Keratinocyte (primary cell): Measurements from ENCODE around the gene SNX3. TPM values are rescaled to one million over a fixed set of nuclear protein-coding genes. Genes with fewer than 3 reads are reported as not detected.

Source experiments
- DNase-seq: peaks from one replicate; pipeline ENCODE4 v3.0.0-alpha.2; 2011; ENCODE audit warnings: low read depth, missing footprints, low spot score
- FAIRE-seq: peaks from 2 replicates; lab custom pipeline; 2011; peaks lifted over from hg19 to GRCh38; lab: Jason Lieb, UNC
- H2AFZ ChIP-seq: 2 replicates; pipeline ENCODE4 v1.6.0; 2012; ENCODE audit warnings: low read length, control low read depth, inconsistent platforms; ENCODE audit not compliant: control insufficient read depth
- H3K27ac ChIP-seq: 2 replicates; pipeline ENCODE4 v1.5.1; 2011; ENCODE audit warnings: low read length; ENCODE audit not compliant: control insufficient read depth, insufficient read depth
- H3K27me3 ChIP-seq: 3 replicates; pipeline ENCODE4 v1.6.0; 2011; ENCODE audit warnings: low read length; ENCODE audit not compliant: control insufficient read depth, insufficient read depth; ENCODE audit errors: extremely low read depth
- H3K36me3 ChIP-seq, 2 experiments: 2 replicates in 1 of 2; 3 replicates in 1 of 2; pipeline ENCODE4 v1.5.1; 2011; ENCODE audit warnings: low read length in 2 of 2, mild to moderate bottlenecking in 1 of 2; ENCODE audit not compliant: control insufficient read depth in 2 of 2, insufficient read depth in 2 of 2; ENCODE audit errors: extremely low read depth in 1 of 2
- H3K4me1 ChIP-seq: 3 replicates; pipeline ENCODE4 v1.5.1; 2011; ENCODE audit warnings: low read length; ENCODE audit not compliant: control insufficient read depth, insufficient read depth; ENCODE audit errors: extremely low read depth
- H3K4me2 ChIP-seq: 3 replicates; pipeline ENCODE4 v1.6.0; 2011; ENCODE audit warnings: low read depth, low read length; ENCODE audit not compliant: control insufficient read depth, insufficient read depth; ENCODE audit errors: extremely low read depth
- H3K4me3 ChIP-seq, 3 experiments: fragments of 200-600 bp in 1 of 3; sonication (generic) in 1 of 3; 2 replicates in 2 of 3; 3 replicates in 1 of 3; pipeline ENCODE4 v1.5.1; 2011 to 2016; ENCODE audit warnings: low read length in 3 of 3, mild to moderate bottlenecking in 3 of 3, control low read depth in 2 of 3, inconsistent platforms in 1 of 3, low read depth in 1 of 3, mixed read lengths in 1 of 3, mixed run types in 1 of 3, moderate library complexity in 1 of 3; ENCODE audit not compliant: control insufficient read depth in 2 of 3, insufficient read depth in 2 of 3; ENCODE audit errors: extremely low read depth in 1 of 3
- H3K79me2 ChIP-seq: 2 replicates; pipeline ENCODE4 v1.6.0; 2012; ENCODE audit warnings: low read length; ENCODE audit not compliant: control insufficient read depth, insufficient read depth
- H3K9ac ChIP-seq: 3 replicates; pipeline ENCODE4 v1.6.0; 2011; ENCODE audit warnings: low read length; ENCODE audit not compliant: control insufficient read depth, insufficient read depth; ENCODE audit errors: extremely low read depth
- H3K9me1 ChIP-seq: 3 replicates; pipeline ENCODE4 v1.6.0; 2011; ENCODE audit warnings: low read length; ENCODE audit not compliant: control insufficient read depth, insufficient read depth; ENCODE audit errors: extremely low read depth
- H3K9me3 ChIP-seq: 2 replicates; pipeline ENCODE4 v1.5.1; 2012; ENCODE audit warnings: low read depth, low read length; ENCODE audit not compliant: control insufficient read depth
- H4K20me1 ChIP-seq: 3 replicates; pipeline ENCODE4 v1.6.0; 2011; ENCODE audit warnings: low read length; ENCODE audit not compliant: control insufficient read depth, insufficient read depth; ENCODE audit errors: extremely low read depth
- CTCF ChIP-seq, 3 experiments: IDR thresholded peaks in 1 of 3; conservative IDR thresholded peaks in 1 of 3; optimal IDR thresholded peaks in 1 of 3; 2 replicates in 2 of 3; 3 replicates in 1 of 3; pipeline versions ENCODE3 to v1.5.1; 2011; ENCODE audit warnings: low read length in 3 of 3, mild to moderate bottlenecking in 3 of 3, moderate library complexity in 2 of 3, control low read depth in 1 of 3, inconsistent platforms in 1 of 3; ENCODE audit not compliant: insufficient read depth in 2 of 3; ENCODE audit errors: extremely low read depth in 1 of 3
- EZH2 ChIP-seq: IDR thresholded peaks from one replicate; pipeline ENCODE4 v1.6.1; 2012; ENCODE audit warnings: inconsistent platforms, mild to moderate bottlenecking, low read length, moderate library complexity
- dilution Hi-C: fragments of 300-500 bp; cut with MboI; formaldehyde crosslinking; loops from one replicate; pipeline ENCODE4 v1.7.0; 2020; ENCODE audit warnings: low sequenced_read_pairs; ENCODE audit not compliant: extremely low pct_ligation_motif_present
- polyA plus RNA-seq, 5 experiments: library from polyadenylated mRNA; depleted of rRNA in 3 of 5; stranded (reverse) in 3 of 5; stranded (forward) in 1 of 5; unstranded in 1 of 5; fragments of >200 nt; gene quantifications; 1 replicate in 1 of 5; 2 replicates in 3 of 5; 3 replicates in 1 of 5; pipeline versions ENCODE4 v1.2.1 to v1.2.3, GENCODE V29; 2011 to 2012; ENCODE audit warnings: missing spikeins in 2 of 5, low read depth in 1 of 5, low replicate concordance in 1 of 5

Gene SNX3
- polyA plus RNA-seq, 1 donor (not counting 4 experiments of a cell fraction or from before 2014, with no cell fraction given), result 460 TPM

- H3K27ac ChIP-seq, result no peak overlapping the region
- no peak overlapping the region for H3K4me3 ChIP-seq
- peaks cover 5% of the 10 kb centered on the region for H3K79me2 ChIP-seq
- no peaks in the 10 kb centered on the region for H4K20me1 ChIP-seq
- H3K36me3 ChIP-seq, result peaks cover 6% of the 10 kb centered on the region in 2 experiments
- no peak overlapping the region for H3K9ac ChIP-seq
- no peaks in the 10 kb centered on the region for H3K9me3 ChIP-seq
- no peaks in the 10 kb centered on the region for H3K27me3 ChIP-seq
- FAIRE-seq (no peak), DNase-seq (no peak)
- dilution Hi-C loops, result no loop called here
- no peaks in the 10 kb centered on the region for H3K4me1 ChIP-seq
- no peak overlapping the region for H3K4me2 ChIP-seq
- TF ChIP-seq EZH2 (no peak), CTCF (optimal IDR thresholded peaks at IDR 0.05 in 1 of 3, IDR thresholded peaks at IDR 0.05 in 1 of 3, conservative IDR thresholded peaks at IDR 0.05 in 1 of 3; ENCODE audit: extremely low read depth in 1 of 3, insufficient read depth in 2 of 3, low read length in 3 of 3) (no peak)
- no peak overlapping the region for H2AFZ ChIP-seq
- H3K9me1 ChIP-seq, result no peaks in the 10 kb centered on the region
Measured at GRCh38 chr6:108222504-108222903, 38.3 kb downstream of the SNX3 start.

- Histone ChIP-seq H3K4me1 (no peaks in the 10 kb centered on the region), H3K9me1 (no peaks in the 10 kb centered on the region), H3K4me3 (no peak overlapping the region), H2AFZ (no peak overlapping the region), H3K36me3 (peaks cover 6% of the 10 kb centered on the region in 2 experiments), H3K4me2 (no peak overlapping the region), H3K27ac (no peak overlapping the region), H3K27me3 (no peaks in the 10 kb centered on the region), H3K9ac (no peak overlapping the region), H4K20me1 (no peaks in the 10 kb centered on the region), H3K79me2 (peaks cover 4% of the 10 kb centered on the region), H3K9me3 (no peaks in the 10 kb centered on the region)
- dilution Hi-C loops, result no loop called here
- DNase-seq, result no peak
- no peak for TF ChIP-seq EZH2
- TF ChIP-seq CTCF (optimal IDR thresholded peaks at IDR 0.05 in 1 of 3, IDR thresholded peaks at IDR 0.05 in 1 of 3, conservative IDR thresholded peaks at IDR 0.05 in 1 of 3; ENCODE audit: extremely low read depth in 1 of 3, insufficient read depth in 2 of 3, low read length in 3 of 3), result no peak
- no peak for FAIRE-seq
Measured at GRCh38 chr6:108222064-108222463, 38.8 kb downstream of the SNX3 start.
